Measurements from ENCODE around the gene KCNMA1.
A peak's percentile ranks its signal among the peaks of the same experiment; 100 is the strongest.

The KCNMA1 gene

GRCh38 chr10:76945166-76945565 lies 692.4 kb downstream of the KCNMA1 start:
- no peak for DNase-seq

- no peak for DNase-seq
Observed at GRCh38 chr10:76944640-76945039, 693.0 kb downstream of the KCNMA1 start.

GRCh38 chr10:76942628-76943416 lies 694.8 kb downstream of the KCNMA1 start:
- no peak for DNase-seq

DNA sequence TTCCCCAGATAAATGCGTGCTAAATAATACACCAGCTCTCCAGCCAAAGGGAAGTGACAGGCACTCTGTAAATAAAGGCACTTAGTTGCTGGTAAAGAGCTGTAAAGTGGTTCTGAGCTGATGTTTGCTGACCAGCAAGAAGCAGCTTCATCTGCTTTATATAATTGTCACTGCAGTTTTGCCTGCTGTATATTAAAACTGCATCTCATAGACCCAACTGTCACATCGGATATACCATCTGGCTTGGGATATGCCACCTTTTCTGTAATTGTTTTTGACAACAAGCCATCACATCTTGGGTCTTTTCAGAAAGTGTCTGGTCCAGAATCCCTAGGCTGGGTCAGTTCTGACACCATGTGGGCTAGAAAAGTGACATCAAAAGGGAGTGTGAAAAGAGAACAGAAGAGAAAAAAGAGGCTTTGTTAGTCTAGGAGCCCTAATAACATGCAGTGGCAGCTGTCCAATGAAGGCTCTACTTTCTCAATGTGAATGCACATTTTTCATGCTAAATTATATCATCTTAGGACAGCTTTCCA lies 697.6 kb downstream of the KCNMA1 start:
- no peak for DNase-seq

DNA sequence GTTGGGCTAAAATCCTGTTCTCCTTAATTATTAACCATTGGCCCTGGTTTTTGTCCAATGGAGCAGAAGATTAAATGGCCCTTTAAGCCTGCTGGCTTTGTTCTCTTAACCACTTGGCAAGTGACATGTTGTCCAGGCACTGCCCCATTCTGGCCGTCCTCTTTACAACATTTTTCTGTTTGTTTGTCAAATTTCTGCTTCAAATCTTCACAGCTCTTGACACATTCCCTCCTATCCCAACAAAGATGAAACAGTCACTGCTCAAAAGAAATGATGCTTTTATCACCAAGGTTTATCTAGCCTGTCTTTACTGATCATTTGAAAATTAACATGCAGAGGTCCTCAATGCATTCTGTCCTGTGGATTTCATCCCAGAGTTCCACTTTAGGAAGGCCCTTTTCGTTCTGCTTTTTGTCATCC lies 700.4 kb downstream of the KCNMA1 start:
- DNase-seq: no peak

- DNase-seq: no peak
Observed at GRCh38 chr10:76935941-76936613, 701.5 kb downstream of the KCNMA1 start.

DNA sequence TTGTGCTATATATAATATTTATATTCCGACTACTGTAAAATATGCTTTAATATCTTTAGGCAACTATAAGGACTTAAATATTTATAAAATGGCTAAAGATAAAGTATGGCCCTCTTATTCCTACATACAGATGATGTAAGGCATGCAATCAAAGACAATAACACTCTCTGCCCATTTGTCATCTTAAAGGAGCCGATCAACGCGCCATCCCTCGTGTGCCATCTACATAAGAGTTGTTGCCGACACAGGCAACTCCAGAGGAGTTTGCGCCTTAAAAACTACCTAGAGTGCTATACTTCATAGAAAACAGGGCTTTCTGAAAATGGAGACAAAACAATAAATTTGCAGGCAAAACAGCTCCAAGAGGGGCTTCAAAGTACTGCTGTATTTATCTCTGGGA lies 709.0 kb downstream of the KCNMA1 start:
- no peak for DNase-seq

- no peak for DNase-seq
Observed at GRCh38 chr10:76925636-76926405, 711.8 kb downstream of the KCNMA1 start.

GRCh38 chr10:76922666-76923065 lies 714.9 kb downstream of the KCNMA1 start:
- no peak for DNase-seq

- DNase-seq: no peak
Observed at GRCh38 chr10:76921383-76922010, 716.1 kb downstream of the KCNMA1 start.

DNA sequence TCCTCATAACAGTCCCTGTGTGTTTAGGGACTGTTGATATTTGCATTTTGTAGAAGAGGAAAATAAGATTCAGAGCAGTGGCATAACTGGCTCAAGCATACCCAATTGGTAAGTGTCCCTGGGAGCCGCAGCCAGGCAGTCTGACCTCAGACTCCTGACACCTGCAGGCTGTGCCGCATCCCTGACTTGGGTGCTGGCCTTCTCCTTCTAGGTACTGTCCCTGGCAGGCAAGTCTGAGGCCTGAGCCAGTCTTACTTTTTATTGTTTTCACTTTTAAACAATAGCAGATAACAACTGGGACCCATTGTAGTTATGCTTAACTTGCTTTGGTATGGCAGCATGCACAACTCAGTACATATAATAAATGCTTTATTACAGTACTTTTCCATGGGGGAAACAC lies 717.0 kb downstream of the KCNMA1 start:
- no peak for DNase-seq

DNA sequence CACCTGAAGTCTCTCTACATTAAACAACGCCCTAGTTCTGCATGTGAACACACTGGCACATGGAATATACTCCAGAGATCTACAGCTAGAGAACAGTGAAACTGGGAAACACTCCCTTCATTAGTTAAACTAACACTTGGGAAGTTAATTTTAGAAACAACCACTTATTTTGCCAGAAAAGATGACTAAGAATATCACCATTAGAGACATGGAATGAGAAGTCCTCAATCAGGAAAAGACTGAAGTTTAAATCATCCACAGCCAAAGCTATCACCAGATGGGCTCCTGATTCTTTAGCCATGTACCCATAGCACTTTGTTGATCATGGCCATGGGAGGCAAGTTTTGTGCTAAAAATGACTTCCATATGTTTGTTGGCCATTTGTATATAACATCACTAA lies 719.5 kb downstream of the KCNMA1 start:
- DNase-seq: no peak

DNA sequence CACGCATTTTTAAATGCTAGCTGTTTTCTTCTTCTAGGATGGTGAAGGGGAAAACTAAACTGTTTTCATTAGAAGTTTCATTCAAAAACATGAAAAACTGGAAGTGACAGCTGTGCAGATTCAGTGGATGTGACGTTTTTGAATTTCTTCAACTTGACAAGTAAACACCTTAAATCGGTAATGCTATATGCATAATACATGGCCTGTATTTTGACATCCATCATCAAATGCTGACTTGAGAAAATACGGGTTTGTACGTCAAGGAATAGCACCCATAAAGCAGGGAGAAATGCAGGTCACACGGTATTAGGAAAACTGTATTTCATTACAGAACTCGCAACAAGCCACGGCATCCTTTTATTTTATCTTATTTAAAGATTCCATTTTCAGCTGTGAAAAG lies 720.5 kb downstream of the KCNMA1 start:
- DNase-seq: no peak

DNA sequence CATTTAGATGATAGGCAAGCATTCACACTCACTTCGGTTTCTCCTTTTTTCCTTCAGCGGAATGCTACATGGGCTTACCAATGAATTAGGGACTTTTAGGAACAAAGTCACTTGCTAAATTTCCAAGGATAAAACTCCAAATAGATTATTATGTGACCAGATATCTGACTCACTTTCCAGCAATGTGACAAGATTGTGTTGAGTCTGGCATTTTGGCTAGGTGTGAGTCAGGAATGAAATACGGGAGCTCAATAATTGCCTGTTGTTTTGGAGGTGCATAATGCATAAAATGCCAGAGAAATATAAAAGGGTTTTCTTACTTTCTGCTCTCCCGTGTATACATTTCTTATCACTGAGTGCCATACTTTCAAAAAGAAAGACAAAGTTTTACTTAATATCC lies 721.1 kb downstream of the KCNMA1 start:
- no peak for DNase-seq

GRCh38 chr10:76915316-76915715 lies 722.3 kb downstream of the KCNMA1 start:
- DNase-seq: no peak

- no peak for DNase-seq
Observed at GRCh38 chr10:76911184-76911583, 726.4 kb downstream of the KCNMA1 start.

GRCh38 chr10:76910184-76910962 lies 727.2 kb downstream of the KCNMA1 start:
- DNase-seq: no peak

DNA sequence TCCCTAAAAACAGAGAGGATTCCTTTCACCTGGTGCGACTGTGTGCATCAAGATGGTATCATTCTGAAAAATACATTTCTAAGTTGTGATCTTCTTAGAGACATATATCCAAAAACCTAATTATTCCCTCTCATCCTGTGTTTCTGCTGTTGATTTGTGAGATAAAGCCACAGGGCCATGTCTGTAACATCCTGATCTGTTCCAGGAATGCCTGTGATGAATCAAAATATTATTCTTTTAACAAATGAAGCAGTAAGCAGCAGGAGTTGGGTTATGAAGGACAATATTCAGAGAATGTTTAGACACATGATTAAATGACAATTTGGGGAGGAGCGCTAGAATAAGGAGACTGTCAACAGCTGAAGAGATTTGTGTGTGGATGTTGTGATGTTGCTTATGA lies 731.4 kb downstream of the KCNMA1 start:
- no peak for DNase-seq

DNA sequence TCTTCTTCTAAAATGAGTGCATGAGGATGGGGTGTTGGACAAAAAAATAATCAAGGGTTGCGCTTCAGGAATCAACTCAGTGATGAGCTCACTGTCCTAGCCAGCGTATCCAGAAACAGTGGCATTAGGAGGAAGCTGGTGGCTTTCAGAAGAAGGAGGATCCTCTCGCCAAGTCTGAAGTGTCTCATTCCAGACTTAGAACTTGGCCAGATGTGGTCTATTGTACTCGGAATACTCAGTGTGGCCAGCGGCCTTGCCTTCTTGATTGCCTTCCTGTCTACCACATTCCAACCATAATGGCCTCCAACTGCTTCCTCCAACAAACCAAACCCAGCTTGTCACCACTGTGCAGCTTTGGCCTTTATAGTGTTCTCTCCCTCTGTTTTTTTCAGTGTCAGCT lies 732.4 kb downstream of the KCNMA1 start:
- DNase-seq: no peak

DNA sequence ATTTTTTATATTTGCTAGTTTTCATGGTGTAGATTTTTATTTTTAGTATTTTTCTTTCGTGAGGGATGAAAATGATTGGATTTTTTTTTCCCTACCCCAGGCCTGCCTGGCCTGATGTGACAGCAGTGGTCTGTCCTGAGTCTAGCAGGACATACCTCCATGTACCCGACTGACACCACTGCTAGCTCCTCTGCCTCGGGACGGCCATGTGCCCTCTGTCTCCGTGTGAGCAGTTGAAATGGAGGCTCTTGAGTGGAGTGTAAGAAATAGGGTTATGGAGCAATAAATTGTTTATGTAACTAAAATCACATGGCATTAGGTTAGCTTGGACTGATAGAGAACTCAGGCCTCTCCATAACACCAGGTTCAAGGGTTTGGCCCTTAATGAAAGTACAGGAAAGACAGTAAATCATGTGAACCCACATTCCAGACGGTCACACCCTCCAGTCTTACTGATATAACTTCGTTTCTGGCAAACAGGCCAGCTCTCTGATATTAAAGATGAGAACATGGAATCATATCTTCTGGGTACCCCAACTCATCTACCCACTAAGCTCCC lies 734.1 kb downstream of the KCNMA1 start:
- no peak for DNase-seq

DNA sequence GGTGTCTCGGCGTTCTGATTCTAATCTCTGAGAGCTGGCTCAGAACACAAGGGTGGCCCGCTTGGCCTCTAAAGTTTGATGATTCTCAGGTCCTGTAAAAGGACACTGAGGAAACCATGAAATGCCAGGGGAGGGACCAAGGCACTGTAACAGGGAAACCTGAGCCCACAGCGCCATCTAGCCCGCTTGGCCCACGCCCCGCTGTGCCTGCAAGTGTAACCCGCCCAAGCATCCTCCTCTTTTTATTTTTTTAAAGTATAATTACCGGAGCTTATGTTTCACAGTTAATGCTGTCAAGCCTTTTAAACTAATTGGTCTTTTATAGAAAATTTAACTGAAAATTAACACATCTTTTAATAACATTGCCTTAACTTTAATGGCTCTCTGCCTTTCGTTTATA lies 734.7 kb downstream of the KCNMA1 start:
- peak in 1 of 2 donors; percentile 1 for DNase-seq

- no peak for DNase-seq
Observed at GRCh38 chr10:76901701-76902100, 735.9 kb downstream of the KCNMA1 start.

Data from stimulated activated CD4-positive, alpha-beta T cell treated with anti-CD3 and anti-CD28 coated beads, Interleukin-2, amount 100 ng/mL, for 24 hours (primary cell).